SU-DHL-6 (cell line): ENCODE results near the gene POTEI.
"Not testable (repeated sequence)": the region's sequence is repeated elsewhere in the genome, so short reads cannot be mapped to it uniquely, and the experiment has no call there.

Source experiments
- EZH2phosphoT487 ChIP-seq: fragments of 200-600 bp; sonication (generic), shearing (Covaris generic); conservative IDR thresholded peaks from 2 replicates; pipeline ENCODE4 v1.6.1; 2018; ENCODE audit warnings: mild to moderate bottlenecking, antibody characterized with exemption, low read length, moderate library complexity, mixed read lengths
- TF ChIP-seq, protein P1 (sequence below): fragments of 200-600 bp; sonication (generic); IDR thresholded peaks from one replicate; pipeline ENCODE4 v1.5.1; 2017; ENCODE audit warnings: antibody characterized with exemption, mild to moderate bottlenecking, low read length, moderate library complexity; ENCODE audit not compliant: insufficient read depth, poor library complexity, severe bottlenecking

DNA sequence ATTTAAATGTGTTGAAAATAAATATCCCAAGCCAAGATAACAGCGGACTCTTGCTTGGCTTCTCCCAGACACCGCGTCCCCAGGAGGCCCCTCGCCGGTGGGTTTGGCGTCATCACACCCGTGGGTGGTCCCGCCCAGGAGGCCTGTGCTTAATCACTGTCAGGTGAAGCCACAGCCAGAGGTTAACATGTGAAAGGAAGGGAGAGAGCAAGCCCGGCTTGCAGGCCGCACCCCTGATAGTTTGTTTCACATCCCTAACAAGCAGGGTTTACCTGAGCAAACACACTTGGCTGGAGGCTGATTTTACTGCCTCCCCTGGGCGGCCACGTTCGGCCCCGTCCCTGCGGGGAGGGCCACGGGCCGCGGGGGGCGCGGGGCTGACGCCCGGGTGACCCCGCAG is 13.3 kb upstream of the POTEI start:
- TF ChIP-seq, protein P1, sequence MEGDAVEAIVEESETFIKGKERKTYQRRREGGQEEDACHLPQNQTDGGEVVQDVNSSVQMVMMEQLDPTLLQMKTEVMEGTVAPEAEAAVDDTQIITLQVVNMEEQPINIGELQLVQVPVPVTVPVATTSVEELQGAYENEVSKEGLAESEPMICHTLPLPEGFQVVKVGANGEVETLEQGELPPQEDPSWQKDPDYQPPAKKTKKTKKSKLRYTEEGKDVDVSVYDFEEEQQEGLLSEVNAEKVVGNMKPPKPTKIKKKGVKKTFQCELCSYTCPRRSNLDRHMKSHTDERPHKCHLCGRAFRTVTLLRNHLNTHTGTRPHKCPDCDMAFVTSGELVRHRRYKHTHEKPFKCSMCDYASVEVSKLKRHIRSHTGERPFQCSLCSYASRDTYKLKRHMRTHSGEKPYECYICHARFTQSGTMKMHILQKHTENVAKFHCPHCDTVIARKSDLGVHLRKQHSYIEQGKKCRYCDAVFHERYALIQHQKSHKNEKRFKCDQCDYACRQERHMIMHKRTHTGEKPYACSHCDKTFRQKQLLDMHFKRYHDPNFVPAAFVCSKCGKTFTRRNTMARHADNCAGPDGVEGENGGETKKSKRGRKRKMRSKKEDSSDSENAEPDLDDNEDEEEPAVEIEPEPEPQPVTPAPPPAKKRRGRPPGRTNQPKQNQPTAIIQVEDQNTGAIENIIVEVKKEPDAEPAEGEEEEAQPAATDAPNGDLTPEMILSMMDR, result not testable (repeated sequence)
- TF ChIP-seq EZH2phosphoT487, result not testable (repeated sequence)
